ENCODE measurements around the gene CACNA1E. TPM values are rescaled to one million over a fixed set of nuclear protein-coding genes. Genes with fewer than 3 reads are reported as not detected.
"Not testable (repeated sequence)": the region's sequence is repeated elsewhere in the genome, so short reads cannot be mapped to it uniquely, and the experiment has no call there.

CACNA1E gene
- total RNA-seq, 1 donor from 2014 or later = 0.63 TPM

- no peak for DNase-seq (ENCODE audit: low spot score)
These were observed 33.4 kb downstream of the CACNA1E start for GRCh38 chr1:181516706-181517105.

- DNase-seq (ENCODE audit: low spot score) = no peak
These were observed 34.0 kb downstream of the CACNA1E start for GRCh38 chr1:181517181-181517875.

- no peak for DNase-seq (ENCODE audit: low spot score)
These were observed 34.8 kb downstream of the CACNA1E start for GRCh38 chr1:181518152-181518551.

- DNase-seq (ENCODE audit: low spot score) = no peak
These were observed 39.5 kb downstream of the CACNA1E start for GRCh38 chr1:181522864-181523263.

GRCh38 chr1:181525104-181525721, 41.9 kb downstream of the CACNA1E start:
- DNase-seq (ENCODE audit: low spot score) = no peak

- DNase-seq (ENCODE audit: low spot score) = not testable (repeated sequence)
These were observed 44.9 kb downstream of the CACNA1E start for GRCh38 chr1:181528241-181528640.

- no peak for DNase-seq (ENCODE audit: low spot score)
These were observed 48.1 kb downstream of the CACNA1E start for GRCh38 chr1:181531441-181531840.

GRCh38 chr1:181531951-181532600, 48.8 kb downstream of the CACNA1E start:
- DNase-seq (ENCODE audit: low spot score) = no peak

GRCh38 chr1:181538836-181539235, 55.5 kb downstream of the CACNA1E start:
- no peak for DNase-seq (ENCODE audit: low spot score)

- no peak for DNase-seq (ENCODE audit: low spot score)
These were observed 58.1 kb downstream of the CACNA1E start for GRCh38 chr1:181541458-181541857.

- no peak for DNase-seq (ENCODE audit: low spot score)
These were observed 58.6 kb downstream of the CACNA1E start for GRCh38 chr1:181541947-181542346.

- not testable (repeated sequence) for DNase-seq (ENCODE audit: low spot score)
These were observed 59.1 kb downstream of the CACNA1E start for GRCh38 chr1:181542406-181542805.

GRCh38 chr1:181545395-181545794, 62.1 kb downstream of the CACNA1E start:
- no peak for DNase-seq (ENCODE audit: low spot score)

- DNase-seq (ENCODE audit: low spot score) = no peak
These were observed 65.2 kb downstream of the CACNA1E start for GRCh38 chr1:181548497-181548896.

- DNase-seq (ENCODE audit: low spot score) = peak; percentile 15
These were observed 67.9 kb downstream of the CACNA1E start for GRCh38 chr1:181551249-181551648.

GRCh38 chr1:181551754-181552153, 68.4 kb downstream of the CACNA1E start:
- no peak for DNase-seq (ENCODE audit: low spot score)

- no peak for DNase-seq (ENCODE audit: low spot score)
These were observed 71.1 kb downstream of the CACNA1E start for GRCh38 chr1:181554465-181554864.

GRCh38 chr1:181556631-181557030, 73.3 kb downstream of the CACNA1E start:
- no peak for DNase-seq (ENCODE audit: low spot score)

- DNase-seq (ENCODE audit: low spot score) = no peak
These were observed 74.0 kb downstream of the CACNA1E start for GRCh38 chr1:181557313-181557712.

- no peak for DNase-seq (ENCODE audit: low spot score)
These were observed 75.1 kb downstream of the CACNA1E start for GRCh38 chr1:181558416-181558815.

- DNase-seq (ENCODE audit: low spot score) = no peak
These were observed 75.8 kb downstream of the CACNA1E start for GRCh38 chr1:181559142-181559541.

- no peak for DNase-seq (ENCODE audit: low spot score)
These were observed 79.1 kb downstream of the CACNA1E start for GRCh38 chr1:181562395-181562794.

- no peak for DNase-seq (ENCODE audit: low spot score)
These were observed 85.4 kb downstream of the CACNA1E start for GRCh38 chr1:181568736-181569135.

Data from mucosa of gallbladder (tissue), 1 donor.